ENCODE results near the gene FCER1G. TPM values are rescaled to one million over a fixed set of nuclear protein-coding genes. Genes with fewer than 3 reads are reported as not detected.
A peak's percentile ranks its signal among the peaks of the same experiment; 100 is the strongest.

The FCER1G gene
- total and polyA plus RNA-seq, 4 donors = 25.4 to 77.1 (median 39.3) TPM

DNA sequence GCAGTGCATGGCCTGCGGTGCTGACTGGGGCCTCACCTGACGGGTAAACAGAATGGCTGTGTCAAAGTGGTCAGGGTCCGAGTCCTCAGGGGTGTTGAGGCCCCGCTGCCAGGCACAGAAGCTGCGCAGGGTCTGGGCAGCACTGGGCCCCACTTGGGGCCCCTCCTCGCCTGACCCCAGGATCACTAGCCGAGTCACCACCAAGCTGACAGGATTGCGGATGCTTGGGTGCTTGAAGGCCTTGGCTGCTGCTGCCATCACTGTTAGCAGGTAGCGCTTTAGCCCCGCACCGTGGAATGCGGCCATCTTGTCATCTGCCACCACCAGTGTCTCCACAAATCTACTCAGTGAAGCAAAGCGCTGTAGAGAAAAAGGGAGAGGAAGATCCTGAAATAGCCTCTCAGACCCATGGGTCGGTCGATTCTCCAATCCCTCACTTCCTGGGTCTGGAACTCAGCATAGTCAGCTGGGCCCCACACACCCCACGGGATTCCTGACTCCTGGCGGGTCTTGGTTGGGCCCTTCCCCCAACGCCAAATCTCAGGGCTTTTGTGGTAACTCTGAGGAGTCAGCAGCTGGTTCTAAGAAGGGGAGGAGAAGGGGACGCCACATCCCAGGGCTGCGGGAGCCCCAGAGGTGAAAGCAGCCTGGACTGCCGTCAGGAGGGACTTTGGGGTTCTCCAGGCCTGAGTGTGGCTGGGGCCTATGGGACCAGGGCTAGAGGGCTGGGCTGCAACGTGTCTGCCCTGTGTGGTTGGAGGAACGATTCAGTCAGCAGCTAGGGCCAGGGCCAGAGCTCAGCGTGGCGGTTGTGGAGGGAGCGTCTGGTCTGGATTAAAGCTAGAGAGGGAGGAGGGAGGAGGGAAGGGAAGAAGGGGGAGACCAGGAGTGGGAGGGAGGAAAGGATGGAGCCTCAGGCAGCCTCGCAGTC lies 18.3 kb upstream of the FCER1G start:
- H3K27me3 ChIP-seq (ENCODE audit: control insufficient read depth in 4 of 4, insufficient read depth in 4 of 4, low read length in 3 of 4) = no peaks in the 10 kb centered on the region
- TF ChIP-seq FOXA1 (IDR thresholded peaks at IDR 0.05) (no peak), EGR1 (IDR thresholded peaks at IDR 0.05; ENCODE audit: low read depth in 2 of 2) (no peak), RXRA (IDR thresholded peaks at IDR 0.05) (no peak), JUND (IDR thresholded peaks at IDR 0.05) (no peak)
- peak overlapping the region; percentile 73 to 95 for H3K27ac ChIP-seq (ENCODE audit: low read depth in 1 of 2, low read length in 2 of 2)
- H3K4me1 ChIP-seq (ENCODE audit: control insufficient read depth in 4 of 4, insufficient read depth in 4 of 4, low read length in 3 of 4) = peaks cover 14 to 38% (median 26%) of the 10 kb centered on the region in 4 donors
- WGBS = 85% methylated on average over 27 of the region's 27 CpGs
- H3K9ac ChIP-seq (ENCODE audit: low read depth in 1 of 2, low read length in 2 of 2) = no peak overlapping the region
- peaks cover 0 to 1% (median 0%) of the 10 kb centered on the region in 4 donors for H3K36me3 ChIP-seq (ENCODE audit: control insufficient read depth in 4 of 4, insufficient read depth in 3 of 4, low read depth in 1 of 4, low read length in 3 of 4)
- no peak for DNase-seq (ENCODE audit: low spot score)
- H3K4me3 ChIP-seq (ENCODE audit: low read depth in 1 of 3, low read length in 3 of 3) = peak overlapping the region in 2 of 3 donors; percentile 14 to 29
- no peaks in the 10 kb centered on the region for H3K9me3 ChIP-seq (ENCODE audit: control insufficient read depth in 4 of 4, low read length in 3 of 4)

DNA sequence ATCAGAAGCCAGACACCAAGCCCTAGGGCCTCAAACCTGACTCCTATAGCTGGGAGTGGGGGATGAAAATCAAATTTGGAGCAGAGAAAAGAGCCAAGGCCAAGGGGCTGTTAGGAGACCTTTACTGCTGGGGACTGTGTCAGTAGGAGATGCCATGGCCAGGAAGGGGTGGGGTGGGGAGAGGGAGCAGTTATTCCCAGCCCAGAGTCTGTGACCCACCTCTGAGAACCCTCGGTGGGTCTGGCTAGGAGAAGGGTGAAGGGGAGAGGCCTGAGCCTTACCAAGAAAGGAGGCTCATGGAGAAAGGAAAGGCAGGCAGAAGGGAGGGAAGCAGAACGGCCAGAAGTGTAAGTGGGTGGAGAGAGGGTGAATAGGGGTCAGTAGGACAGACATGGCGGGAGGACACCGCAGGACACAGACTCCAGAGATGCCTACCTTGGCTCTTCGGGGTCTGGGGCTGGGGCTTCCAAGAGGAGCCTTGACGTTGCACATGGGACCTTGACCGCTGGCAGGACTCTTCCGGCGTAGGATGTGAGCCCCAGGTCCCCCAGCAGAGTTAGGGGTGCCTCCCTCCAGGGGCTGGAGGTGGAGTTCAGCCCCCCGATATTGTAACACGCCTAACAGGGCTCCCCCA lies 17.4 kb upstream of the FCER1G start:
- no peak for DNase-seq (ENCODE audit: low spot score)
- H3K4me3 ChIP-seq (ENCODE audit: low read depth in 1 of 3, low read length in 3 of 3) = peak overlapping the region; percentile 2 to 29 (median 21)
- no peaks in the 10 kb centered on the region for H3K27me3 ChIP-seq (ENCODE audit: control insufficient read depth in 4 of 4, insufficient read depth in 4 of 4, low read length in 3 of 4)
- TF ChIP-seq FOXA2 (IDR thresholded peaks at IDR 0.05) (no peak), HNF4A (conservative IDR thresholded peaks at IDR 0.05) (no peak), HNF4G (IDR thresholded peaks at IDR 0.05) (no peak), EGR1 (IDR thresholded peaks at IDR 0.05; ENCODE audit: low read depth in 2 of 2) (no peak), SP1 (IDR thresholded peaks at IDR 0.05) (no peak), RXRA (IDR thresholded peaks at IDR 0.05) (no peak), JUND (IDR thresholded peaks at IDR 0.05) (no peak), TAF1 (conservative IDR thresholded peaks at IDR 0.05) (no peak), GABPA (IDR thresholded peaks at IDR 0.05 in 1 of 2, conservative IDR thresholded peaks at IDR 0.05 in 1 of 2) (no peak), RAD21 (IDR thresholded peaks at IDR 0.05) (no peak), YY1 (IDR thresholded peaks at IDR 0.05) (no peak), FOXA1 (IDR thresholded peaks at IDR 0.05) (no peak)
- TF ChIP-seq, protein P1, sequence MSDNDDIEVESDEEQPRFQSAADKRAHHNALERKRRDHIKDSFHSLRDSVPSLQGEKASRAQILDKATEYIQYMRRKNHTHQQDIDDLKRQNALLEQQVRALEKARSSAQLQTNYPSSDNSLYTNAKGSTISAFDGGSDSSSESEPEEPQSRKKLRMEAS (IDR thresholded peaks at IDR 0.05) = no peak
- TF ChIP-seq, protein P2, sequence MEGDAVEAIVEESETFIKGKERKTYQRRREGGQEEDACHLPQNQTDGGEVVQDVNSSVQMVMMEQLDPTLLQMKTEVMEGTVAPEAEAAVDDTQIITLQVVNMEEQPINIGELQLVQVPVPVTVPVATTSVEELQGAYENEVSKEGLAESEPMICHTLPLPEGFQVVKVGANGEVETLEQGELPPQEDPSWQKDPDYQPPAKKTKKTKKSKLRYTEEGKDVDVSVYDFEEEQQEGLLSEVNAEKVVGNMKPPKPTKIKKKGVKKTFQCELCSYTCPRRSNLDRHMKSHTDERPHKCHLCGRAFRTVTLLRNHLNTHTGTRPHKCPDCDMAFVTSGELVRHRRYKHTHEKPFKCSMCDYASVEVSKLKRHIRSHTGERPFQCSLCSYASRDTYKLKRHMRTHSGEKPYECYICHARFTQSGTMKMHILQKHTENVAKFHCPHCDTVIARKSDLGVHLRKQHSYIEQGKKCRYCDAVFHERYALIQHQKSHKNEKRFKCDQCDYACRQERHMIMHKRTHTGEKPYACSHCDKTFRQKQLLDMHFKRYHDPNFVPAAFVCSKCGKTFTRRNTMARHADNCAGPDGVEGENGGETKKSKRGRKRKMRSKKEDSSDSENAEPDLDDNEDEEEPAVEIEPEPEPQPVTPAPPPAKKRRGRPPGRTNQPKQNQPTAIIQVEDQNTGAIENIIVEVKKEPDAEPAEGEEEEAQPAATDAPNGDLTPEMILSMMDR (IDR thresholded peaks at IDR 0.05; ENCODE audit: low read depth, low read length, missing input control) = no peak
- TF ChIP-seq, protein P3, sequence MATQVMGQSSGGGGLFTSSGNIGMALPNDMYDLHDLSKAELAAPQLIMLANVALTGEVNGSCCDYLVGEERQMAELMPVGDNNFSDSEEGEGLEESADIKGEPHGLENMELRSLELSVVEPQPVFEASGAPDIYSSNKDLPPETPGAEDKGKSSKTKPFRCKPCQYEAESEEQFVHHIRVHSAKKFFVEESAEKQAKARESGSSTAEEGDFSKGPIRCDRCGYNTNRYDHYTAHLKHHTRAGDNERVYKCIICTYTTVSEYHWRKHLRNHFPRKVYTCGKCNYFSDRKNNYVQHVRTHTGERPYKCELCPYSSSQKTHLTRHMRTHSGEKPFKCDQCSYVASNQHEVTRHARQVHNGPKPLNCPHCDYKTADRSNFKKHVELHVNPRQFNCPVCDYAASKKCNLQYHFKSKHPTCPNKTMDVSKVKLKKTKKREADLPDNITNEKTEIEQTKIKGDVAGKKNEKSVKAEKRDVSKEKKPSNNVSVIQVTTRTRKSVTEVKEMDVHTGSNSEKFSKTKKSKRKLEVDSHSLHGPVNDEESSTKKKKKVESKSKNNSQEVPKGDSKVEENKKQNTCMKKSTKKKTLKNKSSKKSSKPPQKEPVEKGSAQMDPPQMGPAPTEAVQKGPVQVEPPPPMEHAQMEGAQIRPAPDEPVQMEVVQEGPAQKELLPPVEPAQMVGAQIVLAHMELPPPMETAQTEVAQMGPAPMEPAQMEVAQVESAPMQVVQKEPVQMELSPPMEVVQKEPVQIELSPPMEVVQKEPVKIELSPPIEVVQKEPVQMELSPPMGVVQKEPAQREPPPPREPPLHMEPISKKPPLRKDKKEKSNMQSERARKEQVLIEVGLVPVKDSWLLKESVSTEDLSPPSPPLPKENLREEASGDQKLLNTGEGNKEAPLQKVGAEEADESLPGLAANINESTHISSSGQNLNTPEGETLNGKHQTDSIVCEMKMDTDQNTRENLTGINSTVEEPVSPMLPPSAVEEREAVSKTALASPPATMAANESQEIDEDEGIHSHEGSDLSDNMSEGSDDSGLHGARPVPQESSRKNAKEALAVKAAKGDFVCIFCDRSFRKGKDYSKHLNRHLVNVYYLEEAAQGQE (IDR thresholded peaks at IDR 0.05) = no peak
- TF ChIP-seq, protein P4, sequence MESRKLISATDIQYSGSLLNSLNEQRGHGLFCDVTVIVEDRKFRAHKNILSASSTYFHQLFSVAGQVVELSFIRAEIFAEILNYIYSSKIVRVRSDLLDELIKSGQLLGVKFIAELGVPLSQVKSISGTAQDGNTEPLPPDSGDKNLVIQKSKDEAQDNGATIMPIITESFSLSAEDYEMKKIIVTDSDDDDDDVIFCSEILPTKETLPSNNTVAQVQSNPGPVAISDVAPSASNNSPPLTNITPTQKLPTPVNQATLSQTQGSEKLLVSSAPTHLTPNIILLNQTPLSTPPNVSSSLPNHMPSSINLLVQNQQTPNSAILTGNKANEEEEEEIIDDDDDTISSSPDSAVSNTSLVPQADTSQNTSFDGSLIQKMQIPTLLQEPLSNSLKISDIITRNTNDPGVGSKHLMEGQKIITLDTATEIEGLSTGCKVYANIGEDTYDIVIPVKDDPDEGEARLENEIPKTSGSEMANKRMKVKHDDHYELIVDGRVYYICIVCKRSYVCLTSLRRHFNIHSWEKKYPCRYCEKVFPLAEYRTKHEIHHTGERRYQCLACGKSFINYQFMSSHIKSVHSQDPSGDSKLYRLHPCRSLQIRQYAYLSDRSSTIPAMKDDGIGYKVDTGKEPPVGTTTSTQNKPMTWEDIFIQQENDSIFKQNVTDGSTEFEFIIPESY (IDR thresholded peaks at IDR 0.05) = no peak
- no peaks in the 10 kb centered on the region for H3K9me3 ChIP-seq (ENCODE audit: control insufficient read depth in 4 of 4, low read length in 3 of 4)
- WGBS = 75% methylated on average over 11 of the region's 11 CpGs
- no peak overlapping the region for H3K9ac ChIP-seq (ENCODE audit: low read depth in 1 of 2, low read length in 2 of 2)
- peaks cover 10 to 34% (median 24%) of the 10 kb centered on the region in 4 donors for H3K4me1 ChIP-seq (ENCODE audit: control insufficient read depth in 4 of 4, insufficient read depth in 4 of 4, low read length in 3 of 4)
- H3K36me3 ChIP-seq (ENCODE audit: control insufficient read depth in 4 of 4, insufficient read depth in 3 of 4, low read depth in 1 of 4, low read length in 3 of 4) = no peaks in the 10 kb centered on the region
- H3K27ac ChIP-seq (ENCODE audit: low read depth in 1 of 2, low read length in 2 of 2) = peak overlapping the region; percentile 73 to 95
